A204.1 (cell line): ENCODE measurements around the gene DIAPH2.
"Not testable (repeated sequence)": the region's sequence is repeated elsewhere in the genome, so short reads cannot be mapped to it uniquely, and the experiment has no call there.

Source experiments
- FAIRE-seq: peaks from 2 replicates; lab custom pipeline; 2012; peaks lifted over from hg19 to GRCh38; lab: Jason Lieb, UNC

Gene DIAPH2

GRCh38 chrX:97398030-97398551, 713.4 kb downstream of the DIAPH2 start:
- FAIRE-seq, result no peak

- no peak for FAIRE-seq
Measured at GRCh38 chrX:97399400-97399799, 714.8 kb downstream of the DIAPH2 start.

- FAIRE-seq, result no peak
Measured at GRCh38 chrX:97400492-97400891, 715.9 kb downstream of the DIAPH2 start.

GRCh38 chrX:97401154-97401553, 716.5 kb downstream of the DIAPH2 start:
- FAIRE-seq, result no peak

GRCh38 chrX:97401586-97402136, 717.0 kb downstream of the DIAPH2 start:
- no peak for FAIRE-seq

- FAIRE-seq, result no peak
Measured at GRCh38 chrX:97402333-97402732, 717.7 kb downstream of the DIAPH2 start.

GRCh38 chrX:97402903-97403302, 718.3 kb downstream of the DIAPH2 start:
- no peak for FAIRE-seq

- FAIRE-seq, result no peak
Measured at GRCh38 chrX:97405031-97405660, 720.5 kb downstream of the DIAPH2 start.

- FAIRE-seq, result not testable (repeated sequence)
Measured at GRCh38 chrX:97409632-97410415, 725.2 kb downstream of the DIAPH2 start.

- FAIRE-seq, result no peak
Measured at GRCh38 chrX:97416461-97416860, 731.8 kb downstream of the DIAPH2 start.

GRCh38 chrX:97429101-97429500, 744.5 kb downstream of the DIAPH2 start:
- no peak for FAIRE-seq

GRCh38 chrX:97431281-97431680, 746.6 kb downstream of the DIAPH2 start:
- FAIRE-seq, result no peak

GRCh38 chrX:97446298-97446882, 761.7 kb downstream of the DIAPH2 start:
- FAIRE-seq, result peak; percentile 97

GRCh38 chrX:97447306-97447705, 762.7 kb downstream of the DIAPH2 start:
- FAIRE-seq, result no peak

GRCh38 chrX:97452283-97452682, 767.6 kb downstream of the DIAPH2 start:
- no peak for FAIRE-seq

- no peak for FAIRE-seq
Measured at GRCh38 chrX:97461763-97462162, 777.1 kb downstream of the DIAPH2 start.

GRCh38 chrX:97471071-97471470, 786.4 kb downstream of the DIAPH2 start:
- no peak for FAIRE-seq

- no peak for FAIRE-seq
Measured at GRCh38 chrX:97474933-97475332, 790.3 kb downstream of the DIAPH2 start.

- FAIRE-seq, result no peak
Measured at GRCh38 chrX:97479106-97479890, 794.7 kb downstream of the DIAPH2 start.

GRCh38 chrX:97481228-97481627, 796.6 kb downstream of the DIAPH2 start:
- FAIRE-seq, result no peak

GRCh38 chrX:97482666-97483300, 798.1 kb downstream of the DIAPH2 start:
- FAIRE-seq, result no peak

- FAIRE-seq, result no peak
Measured at GRCh38 chrX:97490656-97491055, 806.0 kb downstream of the DIAPH2 start.
